Upper lobe of right lung (tissue), 1 donor: ENCODE measurements around the gene FAAH. TPM values are rescaled to one million over a fixed set of nuclear protein-coding genes. Genes with fewer than 3 reads are reported as not detected.
A peak's percentile ranks its signal among the peaks of the same experiment; 100 is the strongest.

Source experiments
- ATAC-seq: fragments of 200-7000 bp; cut with Tn5 transposase; one replicate; pipeline ENCODE4 v1.9.1; 2020; ENCODE audit warnings: mild to moderate bottlenecking, moderate library complexity
- DNase-seq: peaks from one replicate; pipeline ENCODE4 v3.0.0-alpha.2; 2020
- H3K27ac ChIP-seq: fragments of 200-600 bp; one replicate; pipeline ENCODE4 v1.8.0; 2022
- H3K27me3 ChIP-seq: fragments of 200-600 bp; one replicate; pipeline ENCODE4 v1.8.0; 2022; ENCODE audit warnings: mild to moderate bottlenecking
- H3K36me3 ChIP-seq: fragments of 200-600 bp; one replicate; pipeline ENCODE4 v1.8.0; 2022
- H3K4me1 ChIP-seq: fragments of 200-600 bp; one replicate; pipeline ENCODE4 v1.8.0; 2022
- H3K4me3 ChIP-seq: fragments of 200-600 bp; one replicate; pipeline ENCODE4 v1.8.0; 2022; ENCODE audit warnings: mild to moderate bottlenecking
- H3K9me3 ChIP-seq: fragments of 200-600 bp; one replicate; pipeline ENCODE4 v1.8.0; 2022
- intact Hi-C: fragments of 100-400 bp; cut with DNase I; formaldehyde crosslinking; loops from one replicate; pipeline ENCODE4 v1.11.0; 2022
- total RNA-seq: library from RNA; stranded (reverse); fragmentation: NEBNext Ultra II Directional; extraction: Animal tissue kit (Norgen Biotek cat#: 25700); gene quantifications from one replicate; pipeline ENCODE4 v1.2.1, GENCODE V29; 2021
- TF ChIP-seq, protein P1 (sequence below): fragments of 200-600 bp; IDR thresholded peaks from one replicate; pipeline ENCODE4 v1.8.0; 2022; ENCODE audit warnings: antibody characterized with exemption
- donor health status: DM: no; HTN: yes; CAD: no; lungs with severe emphysema.

Gene FAAH
- total RNA-seq, 1 donor from 2014 or later: 30.9 TPM

DNA sequence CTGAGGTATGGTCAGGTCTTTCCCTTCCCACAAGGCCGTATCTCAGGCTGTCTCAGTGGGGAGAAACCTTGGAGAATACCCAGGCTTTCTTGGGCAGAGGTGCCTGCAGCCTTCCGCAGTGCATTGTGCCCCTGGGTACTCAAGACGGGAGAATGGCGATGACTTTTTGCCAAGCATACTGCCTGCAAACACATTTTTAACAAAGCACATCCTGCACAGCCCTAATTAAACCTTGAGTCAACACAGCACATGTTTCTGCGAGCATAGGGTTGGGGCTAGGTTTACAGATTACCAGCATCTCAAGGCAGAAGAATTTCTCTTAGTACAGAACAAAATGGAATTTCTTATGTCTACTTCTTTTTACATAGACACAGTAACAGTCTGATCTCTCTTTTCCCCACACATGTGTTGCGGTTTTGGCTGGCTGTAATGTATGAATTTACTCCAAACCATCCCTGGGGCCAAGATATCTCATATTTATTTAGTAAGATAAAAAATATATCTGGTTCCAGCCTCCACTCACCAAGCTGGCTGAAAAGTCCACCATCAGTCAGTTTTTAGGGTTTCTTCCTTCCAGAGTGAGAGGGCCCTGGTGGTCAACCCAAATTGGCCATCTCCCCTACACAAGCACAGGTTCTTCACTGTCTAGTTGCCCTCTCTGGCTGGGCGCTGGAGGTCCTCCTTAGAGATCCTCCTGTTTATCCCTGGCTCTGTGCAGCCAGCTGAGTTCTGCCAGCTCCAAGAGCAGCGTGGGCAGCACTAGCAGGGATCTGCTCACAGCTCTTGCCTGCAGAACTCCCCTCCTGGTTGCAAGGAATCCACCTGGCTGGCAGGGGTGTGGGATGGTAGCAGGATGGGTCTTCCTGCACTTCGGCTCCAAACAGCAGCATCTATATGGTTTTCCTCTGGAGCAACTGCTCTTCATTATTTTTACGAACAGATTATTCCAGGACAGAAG is 2.6 kb downstream of the FAAH start:
- peaks cover 6% of the 10 kb centered on the region for H3K4me1 ChIP-seq
- no peaks in the 10 kb centered on the region for H3K36me3 ChIP-seq
- H3K27ac ChIP-seq: no peak overlapping the region
- H3K4me3 ChIP-seq: no peak overlapping the region
- no peak for ATAC-seq
- TF ChIP-seq, protein P1, sequence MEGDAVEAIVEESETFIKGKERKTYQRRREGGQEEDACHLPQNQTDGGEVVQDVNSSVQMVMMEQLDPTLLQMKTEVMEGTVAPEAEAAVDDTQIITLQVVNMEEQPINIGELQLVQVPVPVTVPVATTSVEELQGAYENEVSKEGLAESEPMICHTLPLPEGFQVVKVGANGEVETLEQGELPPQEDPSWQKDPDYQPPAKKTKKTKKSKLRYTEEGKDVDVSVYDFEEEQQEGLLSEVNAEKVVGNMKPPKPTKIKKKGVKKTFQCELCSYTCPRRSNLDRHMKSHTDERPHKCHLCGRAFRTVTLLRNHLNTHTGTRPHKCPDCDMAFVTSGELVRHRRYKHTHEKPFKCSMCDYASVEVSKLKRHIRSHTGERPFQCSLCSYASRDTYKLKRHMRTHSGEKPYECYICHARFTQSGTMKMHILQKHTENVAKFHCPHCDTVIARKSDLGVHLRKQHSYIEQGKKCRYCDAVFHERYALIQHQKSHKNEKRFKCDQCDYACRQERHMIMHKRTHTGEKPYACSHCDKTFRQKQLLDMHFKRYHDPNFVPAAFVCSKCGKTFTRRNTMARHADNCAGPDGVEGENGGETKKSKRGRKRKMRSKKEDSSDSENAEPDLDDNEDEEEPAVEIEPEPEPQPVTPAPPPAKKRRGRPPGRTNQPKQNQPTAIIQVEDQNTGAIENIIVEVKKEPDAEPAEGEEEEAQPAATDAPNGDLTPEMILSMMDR: no peak
- H3K27me3 ChIP-seq: peaks cover 5% of the 10 kb centered on the region
- H3K9me3 ChIP-seq: peaks cover 3% of the 10 kb centered on the region
- no peak for DNase-seq
- intact Hi-C loops: no loop called here

DNA sequence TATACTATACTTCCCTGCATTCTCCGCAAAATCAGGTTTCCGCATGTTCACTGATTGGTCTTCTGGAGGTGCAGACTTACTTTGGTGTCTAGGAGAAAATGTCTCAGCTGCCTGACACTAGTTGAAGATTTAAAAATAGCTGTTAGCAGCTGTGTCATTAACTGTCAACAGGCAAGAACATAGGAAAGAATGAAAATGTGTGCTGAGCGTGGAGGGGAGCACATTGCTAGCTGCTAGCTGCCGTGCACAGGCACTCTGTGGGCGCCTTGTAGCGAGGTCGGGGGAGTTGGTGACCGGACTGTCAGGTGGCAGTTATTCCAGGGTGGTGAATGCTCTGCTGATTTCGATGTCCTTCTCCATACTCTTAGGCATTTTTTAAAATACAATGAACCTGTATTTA is 5.2 kb downstream of the FAAH start:
- ATAC-seq: no peak
- H3K4me1 ChIP-seq: peaks cover 18% of the 10 kb centered on the region
- H3K27ac ChIP-seq: no peak overlapping the region
- H3K4me3 ChIP-seq: no peak overlapping the region
- TF ChIP-seq, protein P1: no peak
- H3K36me3 ChIP-seq: no peaks in the 10 kb centered on the region
- peaks cover 5% of the 10 kb centered on the region for H3K27me3 ChIP-seq
- no peaks in the 10 kb centered on the region for H3K9me3 ChIP-seq
- intact Hi-C loops: no loop called here
- no peak for DNase-seq

DNA sequence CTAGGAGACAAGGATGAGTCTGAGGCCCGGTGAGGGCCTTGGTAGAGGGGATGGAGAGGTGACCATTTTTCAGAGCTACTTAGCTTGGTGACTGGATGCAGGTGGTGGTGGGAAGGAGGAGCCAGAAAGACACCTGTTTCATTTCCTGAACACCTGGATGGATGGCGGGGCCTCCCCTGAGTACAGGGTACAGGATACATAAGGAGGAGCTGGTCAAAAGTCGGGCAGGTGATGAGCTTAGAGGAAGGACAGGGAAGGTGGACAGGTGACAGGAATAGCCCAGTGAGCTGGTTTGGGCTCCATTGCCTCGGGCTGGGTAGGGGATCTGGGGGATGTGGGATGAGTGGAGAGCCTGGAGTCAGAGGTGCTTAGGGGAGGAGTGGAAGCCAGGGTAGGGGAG is 6.3 kb downstream of the FAAH start:
- Histone ChIP-seq H3K4me1 (peaks cover 15% of the 10 kb centered on the region), H3K27ac (no peak overlapping the region), H3K9me3 (no peaks in the 10 kb centered on the region), H3K36me3 (no peaks in the 10 kb centered on the region), H3K27me3 (no peaks in the 10 kb centered on the region), H3K4me3 (no peak overlapping the region)
- no peak for ATAC-seq
- intact Hi-C loops: no loop called here
- DNase-seq: no peak
- TF ChIP-seq, protein P1: no peak

DNA sequence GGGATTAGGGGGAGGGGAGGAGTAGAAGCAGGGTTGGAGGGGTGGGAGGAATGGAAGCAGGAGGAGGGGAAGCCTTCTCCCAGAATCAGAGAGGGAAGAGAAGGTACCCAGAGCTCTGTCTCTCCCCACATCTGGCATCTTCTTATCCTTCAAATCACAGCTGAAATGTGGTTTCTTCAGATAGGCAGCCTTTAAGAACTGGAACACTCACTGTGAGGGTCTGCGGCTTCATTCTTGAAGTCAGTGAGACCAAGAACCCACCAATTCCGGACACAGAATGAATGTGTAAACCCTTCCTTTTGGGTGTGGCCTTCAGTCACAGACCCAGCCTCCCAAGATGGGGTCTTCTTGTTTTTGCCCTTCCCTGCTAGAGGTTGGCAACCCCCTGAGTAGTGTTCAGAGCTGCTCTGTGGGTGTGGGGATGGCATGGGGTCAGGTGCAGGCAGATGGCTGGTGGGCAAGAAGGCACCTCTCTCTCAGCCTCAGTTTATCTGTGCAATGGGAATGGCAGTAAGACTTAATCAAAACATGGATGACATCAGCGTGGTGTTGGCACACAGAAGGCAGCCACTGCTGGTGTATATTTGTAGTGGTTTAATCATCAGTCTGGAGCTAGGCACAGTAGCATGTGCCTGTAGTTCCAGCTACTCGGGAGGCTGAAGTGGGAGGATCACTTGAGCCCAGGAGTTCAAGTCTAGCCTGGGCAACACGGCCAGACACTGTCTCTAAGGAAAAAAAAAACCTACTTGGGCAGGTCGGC is 7.2 kb downstream of the FAAH start:
- Histone ChIP-seq H3K9me3 (no peaks in the 10 kb centered on the region), H3K27ac (peak overlapping the region; percentile 58), H3K4me1 (peaks cover 19% of the 10 kb centered on the region), H3K27me3 (no peaks in the 10 kb centered on the region), H3K4me3 (no peak overlapping the region), H3K36me3 (no peaks in the 10 kb centered on the region)
- TF ChIP-seq, protein P1: no peak
- intact Hi-C loops: no loop called here
- DNase-seq (no peak), ATAC-seq (peak; percentile 0)

DNA sequence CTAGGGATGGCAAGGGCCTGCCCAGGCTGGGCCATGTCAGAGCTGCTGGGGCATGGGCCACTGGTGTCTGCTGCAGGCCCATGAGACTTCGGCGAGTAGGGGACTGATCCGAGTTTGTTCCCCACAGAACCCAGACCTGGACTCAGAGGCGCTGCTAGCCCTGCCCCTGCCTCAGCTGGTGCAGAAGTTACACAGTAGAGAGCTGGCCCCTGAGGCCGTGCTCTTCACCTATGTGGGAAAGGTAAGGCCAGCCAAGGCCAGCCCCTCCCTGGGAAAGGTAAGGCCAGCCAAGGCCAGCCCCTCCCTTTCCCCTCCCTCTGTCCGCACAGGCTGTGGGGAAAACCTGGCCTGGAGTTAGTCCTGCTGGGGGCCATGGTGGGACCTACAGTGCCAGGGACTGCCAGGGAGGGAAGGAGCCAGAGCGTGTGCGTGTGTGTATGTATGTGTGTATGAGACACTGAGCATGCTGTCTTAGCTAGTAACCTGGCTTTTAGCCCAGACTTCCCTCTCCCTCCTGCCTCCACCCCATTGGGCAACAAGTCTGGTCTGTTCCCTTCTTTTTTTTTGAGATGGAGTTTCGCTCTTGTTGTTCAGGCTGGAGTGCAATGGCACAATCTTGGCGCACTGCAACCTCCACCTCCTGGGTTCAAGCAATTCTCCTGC is 8.0 kb downstream of the FAAH start:
- H3K27me3 ChIP-seq: no peaks in the 10 kb centered on the region

More for the DNA sequence above, 8.0 kb downstream of the FAAH start:
- peak; percentile 92 for DNase-seq
- peak; percentile 97 for ATAC-seq
- Histone ChIP-seq H3K4me3 (no peak overlapping the region), H3K27ac (peak overlapping the region; percentile 58), H3K4me1 (peaks cover 19% of the 10 kb centered on the region), H3K9me3 (no peaks in the 10 kb centered on the region), H3K36me3 (no peaks in the 10 kb centered on the region)
- intact Hi-C loops: no loop called here
- TF ChIP-seq, protein P1: no peak
